NCI-H2227 (cell line): ENCODE data around the gene ZNF710.
"Not testable (repeated sequence)": the region's sequence is repeated elsewhere in the genome, so short reads cannot be mapped to it uniquely, and the experiment has no call there.

ENCODE experiments used
- DNase-seq: peaks from one replicate; lab custom pipeline; 2025; ENCODE audit not compliant: unreplicated experiment; lab: John Stamatoyannopoulos, UW

The ZNF710 gene

GRCh38 chr15:90101130-90101968 lies 100.2 kb downstream of the ZNF710 start:
- DNase-seq = peak; percentile 35

- peak; percentile 85 for DNase-seq
Observed at GRCh38 chr15:90101969-90102890, 101.1 kb downstream of the ZNF710 start, which contains the start of gene IDH2. Gene IDH2 (minus strand): TSS chr15:90102468. CDS start chr15:90102390, 78 bp downstream.

- no peak for DNase-seq
Observed at GRCh38 chr15:90103701-90104329, 102.7 kb downstream of the ZNF710 start.

GRCh38 chr15:90104551-90104950 lies 103.4 kb downstream of the ZNF710 start:
- DNase-seq = no peak

- DNase-seq = no peak
Observed at GRCh38 chr15:90105521-90105920, 104.4 kb downstream of the ZNF710 start.

GRCh38 chr15:90106522-90107117 lies 105.5 kb downstream of the ZNF710 start:
- DNase-seq = peak; percentile 48

GRCh38 chr15:90108038-90108437 lies 106.9 kb downstream of the ZNF710 start:
- DNase-seq = not testable (repeated sequence)

GRCh38 chr15:90109163-90109751 lies 108.1 kb downstream of the ZNF710 start:
- DNase-seq = not testable (repeated sequence)

- no peak for DNase-seq
Observed at GRCh38 chr15:90113166-90113565, 112.0 kb downstream of the ZNF710 start.

GRCh38 chr15:90114451-90114901 lies 113.4 kb downstream of the ZNF710 start:
- no peak for DNase-seq

- DNase-seq = no peak
Observed at GRCh38 chr15:90115783-90116182, 114.7 kb downstream of the ZNF710 start.

GRCh38 chr15:90119367-90119766 lies 118.2 kb downstream of the ZNF710 start:
- DNase-seq = no peak

- no peak for DNase-seq
Observed at GRCh38 chr15:90121086-90121485, 120.0 kb downstream of the ZNF710 start.

- DNase-seq = no peak
Observed at GRCh38 chr15:90124507-90124906, 123.4 kb downstream of the ZNF710 start.

- DNase-seq = no peak
Observed at GRCh38 chr15:90126022-90126421, 124.9 kb downstream of the ZNF710 start.

GRCh38 chr15:90126596-90127435 lies 125.7 kb downstream of the ZNF710 start:
- no peak for DNase-seq

GRCh38 chr15:90130291-90130690 lies 129.2 kb downstream of the ZNF710 start:
- DNase-seq = no peak
